ENCODE results near the gene GRIN2D.

DNA sequence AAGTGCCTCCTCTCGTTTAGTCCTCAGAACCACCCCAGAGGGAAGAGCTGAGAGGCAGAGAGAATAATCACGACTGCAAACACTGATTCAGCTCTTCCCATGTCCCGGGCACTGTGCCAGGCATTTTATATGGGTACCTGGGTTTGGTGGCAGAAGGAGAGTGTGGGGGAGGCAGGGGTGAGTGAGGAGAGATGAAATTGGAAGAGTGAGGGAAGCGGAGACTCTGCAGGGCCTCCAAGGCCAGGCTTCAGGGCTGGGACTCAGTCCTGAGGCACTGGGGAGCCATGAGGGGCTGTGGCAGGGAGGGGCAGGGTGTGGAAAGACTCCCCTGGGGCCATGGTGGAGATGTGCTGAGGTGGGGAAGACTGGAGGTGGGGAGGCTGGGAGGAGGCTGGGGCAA is 20.6 kb upstream of the GRIN2D start:
- TF ChIP-seq FOSL1 (IDR thresholded peaks at IDR 0.05; ENCODE audit: insufficient read depth, low read depth, low read length) (no peak), RAD21 (IDR thresholded peaks at IDR 0.05 in 1 of 2, conservative IDR thresholded peaks at IDR 0.05 in 1 of 2; ENCODE audit: low read depth in 2 of 2, low read length in 2 of 2) (no peak), POLR2A (IDR thresholded peaks at IDR 0.05; ENCODE audit: control extremely low read depth in 1 of 2, low read depth in 2 of 2, low read length in 2 of 2) (no peak), EGR1 (IDR thresholded peaks at IDR 0.05; ENCODE audit: borderline replicate concordance, low read depth, low read length) (no peak), JUND (IDR thresholded peaks at IDR 0.05; ENCODE audit: low read length) (no peak), MAFK (IDR thresholded peaks at IDR 0.05; ENCODE audit: low read depth, low read length) (no peak), POLR2AphosphoS5 (IDR thresholded peaks at IDR 0.05; ENCODE audit: low read depth, low read length) (no peak), BCL11A (IDR thresholded peaks at IDR 0.05; ENCODE audit: low read depth in 2 of 2, low read length in 2 of 2) (no peak), EZH2 (IDR thresholded peaks at IDR 0.05; ENCODE audit: low read depth, low read length, severe bottlenecking) (no peak), RXRA (IDR thresholded peaks at IDR 0.05; ENCODE audit: insufficient read depth, low read depth, low read length) (no peak), SP1 (IDR thresholded peaks at IDR 0.05; ENCODE audit: low read depth, low read length) (no peak)
- TF ChIP-seq, protein P1, sequence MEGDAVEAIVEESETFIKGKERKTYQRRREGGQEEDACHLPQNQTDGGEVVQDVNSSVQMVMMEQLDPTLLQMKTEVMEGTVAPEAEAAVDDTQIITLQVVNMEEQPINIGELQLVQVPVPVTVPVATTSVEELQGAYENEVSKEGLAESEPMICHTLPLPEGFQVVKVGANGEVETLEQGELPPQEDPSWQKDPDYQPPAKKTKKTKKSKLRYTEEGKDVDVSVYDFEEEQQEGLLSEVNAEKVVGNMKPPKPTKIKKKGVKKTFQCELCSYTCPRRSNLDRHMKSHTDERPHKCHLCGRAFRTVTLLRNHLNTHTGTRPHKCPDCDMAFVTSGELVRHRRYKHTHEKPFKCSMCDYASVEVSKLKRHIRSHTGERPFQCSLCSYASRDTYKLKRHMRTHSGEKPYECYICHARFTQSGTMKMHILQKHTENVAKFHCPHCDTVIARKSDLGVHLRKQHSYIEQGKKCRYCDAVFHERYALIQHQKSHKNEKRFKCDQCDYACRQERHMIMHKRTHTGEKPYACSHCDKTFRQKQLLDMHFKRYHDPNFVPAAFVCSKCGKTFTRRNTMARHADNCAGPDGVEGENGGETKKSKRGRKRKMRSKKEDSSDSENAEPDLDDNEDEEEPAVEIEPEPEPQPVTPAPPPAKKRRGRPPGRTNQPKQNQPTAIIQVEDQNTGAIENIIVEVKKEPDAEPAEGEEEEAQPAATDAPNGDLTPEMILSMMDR (IDR thresholded peaks at IDR 0.05; ENCODE audit: control extremely low read depth in 1 of 3, insufficient read depth in 1 of 3, low read depth in 1 of 3, low read length in 3 of 3) = no peak

All from H1 (cell line).